Effector CD8-positive, alpha-beta T cell (primary cell): ENCODE results near the gene ECHS1.
A peak's percentile ranks its signal among the peaks of the same experiment; 100 is the strongest.
"Not testable (repeated sequence)": the region's sequence is repeated elsewhere in the genome, so short reads cannot be mapped to it uniquely, and the experiment has no call there.

Source experiments
- DNase-seq: peaks from one replicate; lab custom pipeline; 2025; lab: John Stamatoyannopoulos, UW

Gene ECHS1

DNA sequence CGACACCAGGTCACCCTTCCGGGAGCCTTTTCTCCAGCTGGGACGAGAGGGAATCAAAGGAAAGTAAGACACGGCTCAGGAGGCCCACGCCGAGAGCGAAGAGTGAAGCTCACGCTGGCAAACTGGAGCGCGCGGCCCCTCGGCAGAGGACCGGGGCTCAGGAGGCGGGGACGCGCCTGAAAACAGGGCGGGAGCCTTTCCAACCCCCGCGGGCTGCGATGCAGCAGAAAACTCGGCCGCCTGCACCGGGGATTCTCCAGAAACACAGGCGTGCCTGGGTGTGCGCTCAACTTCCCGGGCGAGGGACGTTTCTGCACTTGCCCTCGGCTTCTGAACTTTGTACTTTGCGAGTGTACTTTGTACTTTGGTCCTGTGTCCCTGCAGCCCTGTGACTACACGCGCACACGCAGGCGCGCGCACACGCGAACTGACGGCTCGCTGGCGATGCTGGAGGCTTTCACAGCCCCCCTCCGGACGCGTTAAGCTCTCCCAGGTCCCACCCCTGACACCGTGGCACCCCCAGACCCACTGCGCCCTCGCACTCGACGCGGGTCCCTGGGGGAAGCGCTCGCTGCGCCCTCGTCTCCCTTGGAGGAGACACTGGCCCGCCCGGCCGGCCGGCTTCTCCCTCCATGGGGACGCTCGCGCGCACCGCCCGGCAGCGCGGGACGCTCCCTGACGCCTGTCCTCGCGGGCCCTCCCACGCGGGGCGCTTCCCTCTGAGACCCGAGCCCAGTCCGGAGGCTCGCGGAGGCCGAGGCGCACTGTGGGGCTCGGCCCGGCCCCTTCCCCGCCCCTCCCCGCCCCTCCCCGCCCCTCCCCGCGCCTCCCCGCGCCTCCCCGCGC lies 5.3 kb upstream of the ECHS1 start:
- DNase-seq, result peak; percentile 36

DNA sequence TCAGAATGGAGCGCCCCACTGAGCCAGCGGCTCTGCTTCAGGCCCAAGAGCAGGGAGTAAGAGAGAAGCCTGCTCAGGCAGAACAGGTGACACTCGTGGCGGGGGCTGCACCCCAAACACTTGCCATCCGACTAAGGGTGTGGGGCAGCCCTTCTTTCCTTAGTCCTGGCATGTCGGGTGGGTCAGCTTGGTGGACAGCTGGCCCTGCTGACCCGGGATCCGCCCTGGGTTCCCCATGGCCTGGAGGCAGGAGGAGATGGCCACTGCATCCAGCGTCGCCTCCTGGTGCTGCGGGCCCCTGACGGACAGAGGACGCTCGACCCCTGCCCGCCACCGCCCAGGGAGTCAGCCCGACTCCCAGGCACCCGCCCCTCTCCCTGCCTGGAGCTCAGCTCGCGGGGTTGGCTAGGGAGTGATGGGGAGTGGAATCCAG lies 4.7 kb upstream of the ECHS1 start:
- DNase-seq, result no peak

DNA sequence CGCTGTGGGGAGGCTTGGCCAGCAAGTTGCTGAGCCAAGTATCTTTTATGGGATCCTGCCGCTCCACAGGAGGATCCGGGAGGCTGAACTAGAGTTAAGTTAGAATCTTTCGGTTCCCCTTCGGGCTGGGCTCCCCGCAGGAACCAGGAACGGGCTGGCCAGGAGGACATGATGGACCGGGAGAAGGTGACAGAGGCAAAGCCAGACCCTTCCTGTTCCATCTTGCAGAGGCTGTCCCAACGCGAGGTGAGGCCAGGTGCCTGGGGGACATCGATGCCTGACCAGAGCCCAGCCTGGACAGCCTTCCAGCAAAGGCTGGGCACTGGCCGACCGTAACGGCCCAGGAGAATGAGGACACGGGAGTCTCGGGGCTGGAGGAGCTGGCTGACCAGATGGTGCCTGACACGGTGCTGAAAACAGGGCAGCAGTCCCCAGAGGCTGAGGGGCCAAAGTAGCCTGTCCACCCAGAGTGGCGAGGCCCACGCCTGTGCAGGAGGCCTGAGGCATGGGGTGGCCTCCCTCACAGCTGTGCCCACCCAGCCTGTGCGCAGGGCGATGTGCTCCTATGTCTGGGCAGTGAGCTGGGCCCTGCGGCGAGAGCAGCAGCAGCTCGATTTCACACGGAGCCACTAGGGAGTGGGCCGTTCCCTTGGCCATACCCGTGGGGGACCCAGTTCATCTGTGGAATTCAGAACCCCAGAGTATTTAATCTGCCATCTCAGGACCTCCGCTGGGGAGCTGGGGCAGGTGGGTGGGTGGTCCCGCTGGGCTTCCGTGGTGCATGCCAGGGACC lies 4.1 kb upstream of the ECHS1 start:
- no peak for DNase-seq

DNA sequence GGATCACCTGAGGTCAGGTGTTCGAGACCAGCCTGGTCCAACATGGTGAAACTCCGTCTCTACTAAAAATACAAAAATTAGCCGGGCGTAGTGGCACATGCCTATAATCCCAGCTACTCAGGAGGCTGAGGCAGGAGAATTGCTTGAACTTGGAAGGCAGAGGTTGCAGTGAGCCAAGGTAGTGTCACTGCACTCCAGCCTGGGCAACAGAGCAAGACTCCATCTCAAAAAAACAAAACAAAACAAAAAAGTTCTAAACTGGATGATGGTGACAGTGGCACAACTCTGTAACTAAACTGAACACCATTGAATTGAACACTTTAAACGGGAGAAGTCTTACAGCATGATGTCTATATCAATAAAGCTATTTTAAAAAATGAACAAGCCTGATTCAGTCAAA lies 3.0 kb upstream of the ECHS1 start:
- DNase-seq, result not testable (repeated sequence)

DNA sequence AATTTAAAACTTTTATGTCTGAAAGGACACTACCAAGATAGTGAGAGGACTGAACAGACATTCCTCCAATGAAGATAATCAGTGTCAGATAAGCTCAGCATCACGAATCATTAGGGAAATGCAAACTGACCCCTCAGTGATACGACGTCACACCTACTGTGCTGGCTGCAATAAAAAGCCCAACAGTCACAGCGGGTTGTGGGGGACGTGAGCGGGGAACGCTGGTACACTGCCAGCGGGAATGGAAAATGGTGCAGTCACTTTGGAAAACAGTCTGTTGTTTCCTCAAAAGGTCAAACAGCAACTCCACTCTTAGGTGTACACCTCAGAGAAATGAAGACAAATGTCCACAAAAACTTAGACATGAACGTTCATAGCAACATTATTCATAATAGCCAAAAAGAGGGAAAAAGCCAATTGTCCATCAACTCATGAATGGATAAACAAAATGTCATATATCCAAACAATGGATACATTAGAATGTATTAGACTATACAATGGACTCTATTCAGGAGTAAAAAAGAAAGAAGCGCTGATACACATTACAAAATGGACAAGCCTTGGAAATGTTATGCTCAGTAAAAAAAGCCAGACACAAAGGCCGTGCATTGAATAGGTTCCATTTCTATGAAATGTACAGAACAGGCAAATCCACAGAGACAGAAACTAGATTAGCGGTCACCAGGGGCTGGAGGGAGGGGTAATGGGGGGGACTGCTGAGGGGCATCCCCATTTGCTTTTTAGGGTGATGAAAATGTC lies 2.4 kb upstream of the ECHS1 start:
- no peak for DNase-seq

DNA sequence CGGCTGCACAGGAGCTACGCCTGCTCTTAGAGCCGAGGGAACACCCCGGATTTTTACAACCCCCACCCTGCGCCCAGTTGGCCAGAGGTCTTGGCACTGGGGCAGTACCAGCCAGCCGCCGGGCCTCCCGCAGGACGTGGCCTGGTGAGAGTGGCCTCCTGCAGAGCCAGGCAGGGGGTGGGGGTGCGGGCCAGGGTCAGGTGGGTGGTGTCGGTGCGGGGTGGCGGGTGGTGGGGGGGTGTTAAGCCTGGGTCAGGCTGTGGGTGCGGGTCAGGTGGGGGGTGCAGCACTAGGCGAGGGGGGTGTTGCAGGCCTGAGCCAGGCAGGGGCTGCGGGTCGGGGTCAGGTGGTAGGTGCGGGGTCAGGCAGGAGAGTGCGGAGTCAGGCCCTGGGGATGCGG lies 647 bp downstream of the ECHS1 start:
- DNase-seq, result no peak

DNA sequence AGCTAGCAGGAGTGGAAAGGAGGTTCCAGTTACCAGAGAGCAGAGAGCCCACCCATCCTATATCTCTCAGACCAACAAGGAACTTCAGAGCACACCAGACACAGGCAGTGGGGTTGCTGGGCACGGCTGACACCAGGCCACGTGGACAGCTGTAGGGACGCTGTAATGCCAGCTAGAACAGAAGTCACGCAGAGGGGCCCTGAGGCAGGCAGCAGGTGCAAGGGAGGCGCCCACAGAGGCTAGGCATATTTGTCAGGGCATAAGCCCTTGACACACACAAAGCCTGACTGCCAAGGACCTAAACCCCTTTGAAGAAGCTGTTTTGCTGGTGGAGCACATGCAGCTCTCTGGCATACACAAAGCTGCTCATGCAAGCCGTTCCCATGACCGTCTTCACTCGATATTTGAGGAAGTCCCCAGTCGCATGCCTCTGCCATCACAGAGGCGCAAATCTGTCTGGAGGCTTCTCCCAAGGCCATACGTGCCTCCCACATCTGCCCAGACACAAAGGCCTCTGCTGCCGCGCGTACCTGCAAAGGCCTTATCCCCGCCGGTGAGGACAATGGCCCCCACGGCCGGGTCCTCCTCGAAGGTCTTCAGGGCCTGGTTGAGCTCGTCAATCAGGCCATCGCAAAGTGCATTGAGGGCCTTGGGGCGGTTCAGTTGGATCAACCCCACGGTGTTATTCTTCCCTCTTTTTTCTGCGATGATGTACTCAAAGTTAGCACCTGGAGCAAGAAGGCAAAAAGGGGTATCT lies 2.9 kb downstream of the ECHS1 start:
- DNase-seq, result no peak

DNA sequence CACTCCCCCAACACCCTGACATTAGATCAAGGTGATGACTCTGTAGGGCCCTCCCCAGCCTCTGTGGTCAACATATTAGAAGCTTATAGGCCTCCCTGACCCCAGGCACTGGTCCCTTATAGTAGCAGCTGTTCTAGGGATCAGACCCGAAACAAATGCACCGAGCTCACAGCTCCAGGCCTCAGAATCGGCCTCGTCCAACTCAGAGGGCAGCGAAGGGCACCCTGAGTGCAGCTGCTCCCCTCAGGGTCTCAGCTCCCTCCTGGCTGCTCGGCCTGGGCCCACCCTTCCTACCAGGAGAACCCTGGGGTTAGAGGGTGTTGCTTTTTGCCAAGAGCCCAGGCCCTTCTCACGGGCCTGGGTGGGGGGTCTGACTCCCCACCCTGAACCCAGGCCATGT lies 5.0 kb downstream of the ECHS1 start:
- DNase-seq, result no peak

DNA sequence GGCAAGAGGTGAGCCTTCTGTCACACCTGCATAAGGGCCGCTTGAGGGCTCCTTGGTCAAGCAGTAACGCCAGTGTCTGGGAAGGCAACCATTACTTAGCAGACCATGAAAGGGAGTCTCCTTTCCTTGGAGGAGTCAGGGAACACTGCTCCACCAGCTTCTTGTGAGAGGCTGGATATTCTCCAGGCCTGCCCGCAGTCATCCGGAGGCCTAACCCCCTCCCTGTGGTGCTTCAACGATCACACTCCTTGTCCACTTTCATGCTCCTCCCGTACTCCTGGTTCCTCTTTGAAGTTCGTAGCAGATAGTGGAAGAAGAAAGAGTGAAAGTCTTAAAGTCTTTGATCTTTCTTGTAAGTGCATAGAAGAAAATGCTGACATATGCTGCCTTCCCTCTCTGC lies 5.7 kb downstream of the ECHS1 start:
- not testable (repeated sequence) for DNase-seq

DNA sequence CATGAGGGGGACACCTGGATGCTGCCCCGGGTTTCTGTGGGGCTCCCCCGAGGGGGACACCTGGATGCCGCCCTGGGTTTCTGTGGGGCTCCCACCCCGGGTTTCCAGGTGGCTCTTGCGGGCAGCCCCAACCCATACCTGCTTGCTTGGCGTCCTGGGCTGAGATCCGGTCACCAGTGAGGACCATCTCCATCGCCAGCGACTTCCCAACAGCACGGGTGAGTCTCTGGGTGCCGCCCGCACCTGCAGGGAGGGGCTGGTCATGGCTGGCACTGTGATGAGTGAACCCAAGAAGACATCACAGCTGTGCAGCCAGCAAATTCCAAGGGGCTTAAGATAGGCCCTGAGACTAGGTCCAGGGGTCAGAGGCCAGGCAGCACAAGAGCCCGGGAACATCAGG lies 6.4 kb downstream of the ECHS1 start:
- DNase-seq, result no peak

DNA sequence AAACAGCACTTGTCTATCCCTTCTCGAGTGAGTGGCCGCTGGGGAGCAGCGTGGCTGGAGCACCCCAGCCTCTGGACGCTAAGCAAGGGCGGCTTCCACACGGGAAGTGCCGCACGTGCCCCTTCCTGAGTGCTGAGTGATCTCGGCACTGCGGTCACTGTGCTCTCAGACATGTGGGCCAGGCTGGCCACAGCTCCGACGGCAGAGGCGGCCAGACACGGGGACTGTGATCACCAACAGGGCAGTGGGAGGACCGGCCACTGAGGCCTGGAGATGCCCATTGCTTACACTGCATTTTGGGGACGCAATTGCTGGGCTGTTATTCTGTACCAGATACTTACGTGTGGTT lies 7.0 kb downstream of the ECHS1 start:
- DNase-seq, result no peak

DNA sequence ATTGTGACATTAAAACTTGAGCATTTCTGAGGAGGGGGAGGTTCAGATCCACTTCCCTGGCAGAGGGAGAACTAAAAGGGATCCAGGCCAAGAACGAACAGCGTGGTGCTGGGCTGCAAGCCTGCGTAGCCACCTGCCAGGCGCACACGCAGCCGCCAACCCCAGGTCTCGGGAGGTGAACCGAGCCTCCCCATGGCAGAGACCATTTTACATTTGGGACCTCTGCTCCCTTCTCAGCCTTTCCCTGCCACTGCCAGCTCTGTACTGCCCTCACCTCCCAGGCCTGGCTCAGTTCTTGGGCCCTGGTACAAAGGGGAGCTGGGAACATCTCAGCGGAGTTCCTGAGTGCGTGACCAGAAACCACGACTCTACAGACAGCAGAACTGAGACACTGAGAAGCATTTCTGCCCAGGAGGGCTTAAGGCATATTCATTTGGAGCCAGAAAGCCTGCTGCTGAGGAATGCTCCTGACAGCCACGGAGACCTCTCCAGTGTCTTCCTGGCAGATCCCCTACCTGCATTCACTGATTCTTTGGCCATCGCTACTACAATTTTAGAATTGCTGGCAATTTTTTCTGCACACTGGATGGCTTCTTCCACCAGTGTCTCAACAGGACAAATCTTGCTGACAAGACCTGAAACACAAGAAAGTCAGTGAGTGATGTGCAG lies 7.6 kb downstream of the ECHS1 start:
- DNase-seq, result no peak

DNA sequence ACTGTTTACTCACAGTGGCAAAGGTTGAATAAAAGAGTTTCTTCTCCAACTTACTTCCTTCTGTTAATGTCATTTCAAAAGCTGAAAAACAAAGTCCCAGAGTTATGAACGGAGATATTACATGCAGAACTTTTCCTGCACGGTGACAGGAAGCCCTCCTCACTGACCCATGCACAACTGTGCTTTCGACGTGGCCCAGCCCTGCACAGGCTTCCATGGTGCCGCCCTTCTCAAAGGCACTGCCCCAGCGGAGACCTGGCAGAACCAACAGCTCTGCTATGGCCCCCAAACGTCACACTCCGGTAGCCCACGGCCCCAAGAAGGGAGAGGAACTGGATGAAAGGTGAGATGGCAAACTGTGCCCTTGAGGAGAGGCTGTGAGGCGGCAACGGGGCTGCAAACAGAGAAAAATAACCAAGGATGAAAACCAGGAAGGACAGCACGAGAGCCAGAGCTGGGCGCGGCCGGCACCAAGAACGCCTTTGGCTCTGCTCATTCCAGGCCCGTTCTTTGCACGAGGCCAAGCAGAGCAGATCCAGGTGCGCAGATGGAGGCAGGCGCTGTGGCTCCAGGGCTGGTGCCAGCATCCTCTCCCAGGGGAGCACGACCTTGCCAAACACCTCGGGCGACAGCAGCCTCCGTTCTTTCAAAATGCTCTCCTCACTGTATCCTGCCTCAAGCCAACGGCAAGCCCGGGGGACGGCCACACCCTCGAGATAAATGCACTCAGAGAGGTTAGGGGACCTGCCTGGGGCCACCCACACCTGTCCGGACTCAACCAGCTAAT lies 8.3 kb downstream of the ECHS1 start:
- DNase-seq, result no peak

DNA sequence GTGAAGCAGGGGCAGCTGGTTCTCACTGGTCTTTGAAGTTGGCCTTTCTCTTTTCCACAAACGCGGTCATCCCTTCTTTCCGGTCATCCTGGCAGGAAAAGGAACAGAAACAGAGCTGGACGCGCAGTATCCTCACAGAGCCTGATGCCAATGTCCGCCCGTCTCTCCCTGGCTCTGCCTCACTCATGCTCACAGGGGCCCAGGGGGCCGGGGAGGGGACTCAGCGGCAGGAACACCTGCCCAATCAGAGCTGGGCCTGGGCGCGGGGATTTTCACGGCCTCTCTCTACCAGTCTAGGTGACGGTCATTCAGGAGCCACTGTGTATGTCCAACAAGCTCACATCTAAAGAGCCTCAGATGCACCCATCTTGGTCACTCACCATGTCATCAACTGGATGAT lies 10.3 kb downstream of the ECHS1 start:
- DNase-seq, result no peak

DNA sequence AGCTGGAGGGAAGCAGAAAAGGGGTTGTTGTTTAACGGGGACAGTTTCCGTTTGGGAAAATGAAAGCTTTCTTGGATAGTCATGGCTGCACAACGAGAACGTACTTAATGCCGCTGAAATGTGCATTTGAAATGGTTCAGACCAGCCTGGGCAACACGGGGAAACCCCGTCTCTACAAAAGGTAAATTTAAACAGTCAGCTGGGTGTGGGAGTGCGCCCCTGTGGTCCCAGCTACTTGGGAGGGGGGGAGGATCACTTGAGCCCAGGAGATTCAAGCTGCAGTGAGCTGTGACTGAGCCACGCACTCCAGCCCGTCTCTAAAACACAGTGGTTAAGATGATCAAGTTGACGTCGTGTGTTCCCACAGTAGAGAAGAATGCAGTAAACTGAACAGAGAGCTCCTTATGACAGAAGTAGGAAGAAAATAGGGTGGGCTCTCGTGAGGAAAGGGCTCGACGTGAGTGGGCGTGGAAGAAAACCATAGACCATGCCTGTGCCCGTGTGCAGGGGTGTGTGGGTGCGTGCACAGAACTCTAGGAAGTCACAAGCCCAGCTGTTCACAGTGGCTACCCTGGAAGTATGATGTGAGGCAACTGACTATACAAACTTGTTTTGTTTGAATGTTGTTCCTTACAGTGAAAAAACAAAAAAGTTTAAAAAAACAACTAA lies 11.2 kb downstream of the ECHS1 start:
- no peak for DNase-seq

DNA sequence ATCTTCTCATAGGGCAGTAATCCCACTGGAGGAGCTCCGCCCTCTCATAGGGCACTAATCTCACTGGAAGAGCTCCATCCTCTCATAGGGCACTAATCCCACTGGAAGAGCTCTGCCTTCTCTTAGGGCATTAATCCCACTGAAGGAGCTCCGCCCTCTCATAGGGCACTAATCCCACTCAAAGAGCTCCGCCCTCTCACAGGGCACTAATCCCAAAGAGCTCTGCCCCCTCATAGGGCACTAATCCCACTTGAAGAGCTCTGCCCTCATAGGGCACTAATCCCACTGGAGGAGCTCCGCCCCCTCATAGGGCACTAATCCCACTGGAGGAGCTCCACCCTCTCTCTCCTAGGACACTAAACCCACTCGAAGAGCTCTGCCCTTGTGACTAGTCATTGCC lies 11.9 kb downstream of the ECHS1 start:
- no peak for DNase-seq

DNA sequence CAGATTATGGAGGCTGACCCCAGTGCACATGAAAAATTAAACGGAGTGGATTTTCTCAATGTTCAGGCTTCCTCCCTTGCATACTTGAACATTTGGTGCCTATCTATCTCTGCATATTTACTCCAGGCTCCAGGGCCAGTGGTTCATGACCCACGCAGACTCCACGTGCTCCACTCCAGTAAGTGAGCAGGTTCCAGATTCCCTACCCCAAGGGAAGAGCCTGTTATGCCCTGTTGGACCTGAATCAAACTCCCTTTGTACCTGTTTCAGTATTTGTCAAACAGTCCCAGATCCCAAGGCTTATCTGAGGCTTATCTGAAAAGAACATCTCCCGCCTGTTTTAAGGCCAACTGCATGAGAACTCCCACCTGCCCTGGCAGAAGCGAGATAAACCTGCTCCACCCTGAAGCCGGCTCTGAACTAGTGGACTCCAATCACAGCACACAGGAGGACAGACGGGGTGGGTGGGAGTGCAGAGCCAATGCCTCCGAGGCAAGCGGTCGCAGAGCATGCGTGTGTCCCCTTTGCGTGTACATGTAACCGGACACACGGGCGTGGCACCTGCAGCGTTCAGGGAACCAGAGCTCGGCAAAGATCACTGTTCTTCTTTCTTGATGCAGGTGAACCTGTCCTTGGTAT lies 13.1 kb downstream of the ECHS1 start:
- no peak for DNase-seq

DNA sequence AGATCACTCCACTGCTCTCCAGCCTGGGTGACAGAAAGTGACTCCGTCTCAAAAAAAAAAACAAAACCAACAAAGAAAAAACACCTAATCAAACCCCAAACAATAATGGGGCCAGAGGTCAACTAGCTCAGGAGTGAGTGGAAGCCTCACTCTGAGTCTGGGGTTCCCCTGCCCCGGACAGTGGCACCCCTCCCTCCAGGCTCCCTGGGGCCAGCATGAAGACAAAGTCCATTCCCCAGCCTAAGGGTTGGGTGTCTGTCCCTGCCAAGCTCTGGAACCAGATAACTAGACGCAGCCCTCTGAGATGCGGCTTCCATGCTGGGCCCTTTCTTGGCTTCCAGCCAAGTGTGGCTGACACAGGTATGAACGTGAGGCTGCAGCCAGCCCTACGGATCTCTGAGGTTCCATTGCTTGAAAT lies 13.6 kb downstream of the ECHS1 start:
- DNase-seq, result peak; percentile 10

DNA sequence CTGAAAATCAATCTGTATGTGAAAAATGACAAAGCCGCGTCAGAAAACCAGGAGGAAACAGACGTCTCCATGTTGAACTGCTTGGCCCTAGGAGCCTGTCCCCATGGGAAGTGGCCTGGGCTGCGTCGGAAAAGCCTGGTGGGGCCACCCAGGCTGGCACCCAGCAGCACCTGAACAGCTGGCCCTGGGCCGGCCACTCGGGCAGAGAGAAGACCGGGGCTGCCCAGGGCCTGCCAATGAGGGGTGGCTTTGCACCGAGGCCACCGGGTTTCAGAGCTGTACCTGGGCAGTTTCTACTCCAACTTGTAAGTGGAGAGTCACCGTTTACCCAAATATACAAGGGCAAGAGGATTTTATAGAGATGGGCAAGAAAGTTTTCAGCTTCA lies 14.2 kb downstream of the ECHS1 start:
- no peak for DNase-seq
